ENCODE data around the gene UBE2G1. TPM values are rescaled to one million over a fixed set of nuclear protein-coding genes. Genes with fewer than 3 reads are reported as not detected.

UBE2G1 gene
- total and polyA plus RNA-seq, 10 of the 15 experiments (the other 5 are each of a cell fraction or from before 2014, with no cell fraction given) = 24.4 to 139 (median 77.4) TPM

- TF ChIP-seq BCLAF1 (IDR thresholded peaks at IDR 0.05) = no peak
These were observed 116.9 kb downstream of the UBE2G1 start (continued) for GRCh38 chr17:4249452-4250029.

- DNase-seq (ENCODE audit: low read depth, low spot score) (no peak), ATAC-seq (no peak), FAIRE-seq (no peak)
- no peak overlapping the region for H3K4me3 ChIP-seq
- H3K4me1 ChIP-seq (ENCODE audit: control insufficient read depth, insufficient read depth, low read length) = peaks cover 5% of the 10 kb centered on the region
- no peak overlapping the region for H2AFZ ChIP-seq (ENCODE audit: control insufficient read depth, low read depth, low read length)
- H3K79me2 ChIP-seq (ENCODE audit: control insufficient read depth, insufficient read depth, low read length) = peaks cover 68% of the 10 kb centered on the region
- BruUV-seq (replicated peaks) = no TSS peak
- no peaks in the 10 kb centered on the region; the same call in 1 of the 2 replicates for H4K20me1 ChIP-seq (ENCODE audit: control insufficient read depth, insufficient read depth)
- H3K27me3 ChIP-seq (replicated peaks in 1 of 2; ENCODE audit: control insufficient read depth in 2 of 2, insufficient read depth in 2 of 2, low read length in 1 of 2) = no peaks in the 10 kb centered on the region
- ChIA-PET RAD21 (ENCODE audit: unreplicated experiment) (no interaction called here), SMC1A (ENCODE audit: uncharacterized antibody, unreplicated experiment) (interaction anchor here (0.6 to 5.6 kb wide), 7 partner anchors 10 to 125 kb away, joined by 3 to 38 read pairs (median 5); partner anchors contain the start of gene ANKFY1), POLR2A (interaction anchor here (1.2 kb wide), 1 partner anchor 12 kb away, joined by 3 read pairs; no protein-coding TSS in a partner anchor), CTCF (interaction anchor here (0.5 to 6.2 kb wide), 15 partner anchors 9 to 294 kb away, joined by 3 to 47 read pairs (median 4); partner anchors contain the start of gene ANKFY1)
- 99% methylated on average over 7 of the region's 7 CpGs for WGBS (ENCODE audit: insufficient coverage, insufficient replicate concordance, low lambda C conversion rate, missing lambda C conversion rate)
- H3K27ac ChIP-seq (ENCODE audit: control insufficient read depth, insufficient read depth) = no peak overlapping the region
- in situ Hi-C loops (cut with MboI) = no loop called here
- no peak overlapping the region for H3K4me2 ChIP-seq (ENCODE audit: control insufficient read depth, insufficient read depth)
- H3K9me3 ChIP-seq (replicated peaks; ENCODE audit: control insufficient read depth, insufficient read depth, low read length) = no peaks in the 10 kb centered on the region
- no peak overlapping the region for H3K9ac ChIP-seq (ENCODE audit: control insufficient read depth, insufficient read depth, low read length)
- peaks cover 3 to 13% of the 10 kb centered on the region in 2 experiments; a peak in 3 of 4 replicates for H3K36me3 ChIP-seq (ENCODE audit: control insufficient read depth in 2 of 2, insufficient read depth in 2 of 2, low read length in 1 of 2)
- intact Hi-C loops (cut with micrococcal nuclease; ENCODE audit: unreplicated experiment) = no loop called here
- TF ChIP-seq NBN (IDR thresholded peaks at IDR 0.05) (no peak), WRNIP1 (IDR thresholded peaks at IDR 0.05; ENCODE audit: borderline replicate concordance, low read depth, low read length) (no peak), ATF3 (IDR thresholded peaks at IDR 0.05; ENCODE audit: borderline replicate concordance, extremely low read depth, low read depth, low read length) (no peak), CREB1 (IDR thresholded peaks at IDR 0.05; ENCODE audit: low read depth) (no peak), HSF1 (IDR thresholded peaks at IDR 0.05; ENCODE audit: low read depth, low read length) (no peak), GABPA (IDR thresholded peaks at IDR 0.05; ENCODE audit: low read depth) (no peak), RB1 (IDR thresholded peaks at IDR 0.05; ENCODE audit: borderline replicate concordance) (no peak), POU2F2 (IDR thresholded peaks at IDR 0.05; ENCODE audit: borderline replicate concordance, low read depth, low read length) (no peak), FOS (IDR thresholded peaks at IDR 0.05; ENCODE audit: borderline replicate concordance, extremely low read depth, insufficient read length) (no peak), SMC3 (IDR thresholded peaks at IDR 0.05; ENCODE audit: borderline replicate concordance, low read length) (no peak), IRF3 (IDR thresholded peaks at IDR 0.05) (no peak), POLR2AphosphoS5 (IDR thresholded peaks at IDR 0.05; ENCODE audit: low read length) (no peak), SREBF1 (IDR thresholded peaks at IDR 0.05; ENCODE audit: low read length) (no peak), MTA3 (IDR thresholded peaks at IDR 0.05; ENCODE audit: borderline replicate concordance, low read length) (no peak)
These were observed 117.8 kb downstream of the UBE2G1 start for GRCh38 chr17:4248504-4249277.
